ENCODE measurements around the gene RAB11FIP4. TPM values are rescaled to one million over a fixed set of nuclear protein-coding genes. Genes with fewer than 3 reads are reported as not detected.

RAB11FIP4 gene
- total RNA-seq, 1 donor from 2014 or later, result 10.2 TPM

DNA sequence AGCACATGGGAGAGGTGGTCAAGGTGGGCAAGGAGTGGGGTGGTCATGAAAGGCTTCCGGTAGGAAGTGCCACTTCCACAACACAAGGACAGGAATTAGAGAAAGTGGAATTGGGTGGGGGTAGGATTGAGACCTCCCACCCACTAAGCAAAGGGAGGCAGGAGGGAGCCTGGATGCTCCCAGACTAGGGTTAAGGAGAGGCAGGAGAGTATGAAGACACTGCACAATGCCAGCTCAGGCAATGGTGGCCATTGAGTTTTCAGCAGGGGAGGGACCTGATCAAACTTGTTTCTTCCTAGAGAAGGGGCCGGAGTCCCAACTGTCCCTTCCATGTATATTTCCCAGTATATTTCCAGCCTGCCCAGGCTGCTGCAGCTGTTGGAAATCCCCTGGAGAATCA, 3.1 kb upstream of the RAB11FIP4 start:
- Histone ChIP-seq H3K27me3 (peaks cover 45% of the 10 kb centered on the region), H3K36me3 (no peaks in the 10 kb centered on the region), H2AFZ (replicated peaks) (no peak overlapping the region), H3K4me3 (no peak overlapping the region), H3K4me1 (peaks cover 5% of the 10 kb centered on the region), H3K27ac (no peak overlapping the region), H3F3A (ENCODE audit: low read depth) (peaks cover 17% of the 10 kb centered on the region), H3K79me2 (ENCODE audit: low read depth) (no peaks in the 10 kb centered on the region), H3K9ac (no peak overlapping the region), H4K20me1 (ENCODE audit: low read depth) (peaks cover 23% of the 10 kb centered on the region), H3K4me2 (no peak overlapping the region), H3K9me3 (ENCODE audit: low read depth) (no peaks in the 10 kb centered on the region)
- peaks cover under 1% of the 10 kb centered on the region for H3K36me3 Mint-ChIP-seq
- H3K27me3 Mint-ChIP-seq (ENCODE audit: insufficient read depth, low read depth), result peaks cover 16% of the 10 kb centered on the region
- H3K4me3 Mint-ChIP-seq, result no peak overlapping the region
- H3K4me1 Mint-ChIP-seq, result peaks cover 15% of the 10 kb centered on the region
- no peak for DNase-seq (ENCODE audit: low spot score)
- no peaks in the 10 kb centered on the region for H3K9me3 Mint-ChIP-seq
- no peak overlapping the region for H3K27ac Mint-ChIP-seq
- TF ChIP-seq EZH2 (IDR thresholded peaks at IDR 0.05), result no peak
- no peak for TF ChIP-seq EZH2phosphoT487 (IDR thresholded peaks at IDR 0.05)
- TF ChIP-seq, protein P1, sequence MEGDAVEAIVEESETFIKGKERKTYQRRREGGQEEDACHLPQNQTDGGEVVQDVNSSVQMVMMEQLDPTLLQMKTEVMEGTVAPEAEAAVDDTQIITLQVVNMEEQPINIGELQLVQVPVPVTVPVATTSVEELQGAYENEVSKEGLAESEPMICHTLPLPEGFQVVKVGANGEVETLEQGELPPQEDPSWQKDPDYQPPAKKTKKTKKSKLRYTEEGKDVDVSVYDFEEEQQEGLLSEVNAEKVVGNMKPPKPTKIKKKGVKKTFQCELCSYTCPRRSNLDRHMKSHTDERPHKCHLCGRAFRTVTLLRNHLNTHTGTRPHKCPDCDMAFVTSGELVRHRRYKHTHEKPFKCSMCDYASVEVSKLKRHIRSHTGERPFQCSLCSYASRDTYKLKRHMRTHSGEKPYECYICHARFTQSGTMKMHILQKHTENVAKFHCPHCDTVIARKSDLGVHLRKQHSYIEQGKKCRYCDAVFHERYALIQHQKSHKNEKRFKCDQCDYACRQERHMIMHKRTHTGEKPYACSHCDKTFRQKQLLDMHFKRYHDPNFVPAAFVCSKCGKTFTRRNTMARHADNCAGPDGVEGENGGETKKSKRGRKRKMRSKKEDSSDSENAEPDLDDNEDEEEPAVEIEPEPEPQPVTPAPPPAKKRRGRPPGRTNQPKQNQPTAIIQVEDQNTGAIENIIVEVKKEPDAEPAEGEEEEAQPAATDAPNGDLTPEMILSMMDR (IDR thresholded peaks at IDR 0.05), result no peak

- Mint-ChIP-seq H3K4me1 (peaks cover 15% of the 10 kb centered on the region), H3K27me3 (ENCODE audit: insufficient read depth, low read depth) (peaks cover 21% of the 10 kb centered on the region), H3K36me3 (no peaks in the 10 kb centered on the region), H3K27ac (no peak overlapping the region), H3K9me3 (no peaks in the 10 kb centered on the region), H3K4me3 (peak overlapping the region; percentile 21)
- Histone ChIP-seq H3K4me3 (no peak overlapping the region), H3K9ac (no peak overlapping the region), H3K4me1 (peaks cover 5% of the 10 kb centered on the region), H3F3A (ENCODE audit: low read depth) (peaks cover 17% of the 10 kb centered on the region), H3K79me2 (ENCODE audit: low read depth) (no peaks in the 10 kb centered on the region), H2AFZ (replicated peaks) (no peak overlapping the region), H3K9me3 (ENCODE audit: low read depth) (no peaks in the 10 kb centered on the region), H3K27me3 (peaks cover 52% of the 10 kb centered on the region), H3K4me2 (no peak overlapping the region), H3K36me3 (no peaks in the 10 kb centered on the region), H4K20me1 (ENCODE audit: low read depth) (peaks cover 28% of the 10 kb centered on the region), H3K27ac (no peak overlapping the region)
- TF ChIP-seq, protein P1 (IDR thresholded peaks at IDR 0.05), result peak; percentile 84
- no peak for TF ChIP-seq EZH2 (IDR thresholded peaks at IDR 0.05)
- DNase-seq (ENCODE audit: low spot score), result peak; percentile 70
These were observed 2.5 kb upstream of the RAB11FIP4 start for GRCh38 chr17:31388770-31389656.

GRCh38 chr17:31389657-31390381, 1.7 kb upstream of the RAB11FIP4 start:
- Histone ChIP-seq H3K9ac (no peak overlapping the region), H3F3A (ENCODE audit: low read depth) (peaks cover 17% of the 10 kb centered on the region), H3K27me3 (peaks cover 57% of the 10 kb centered on the region), H3K4me2 (no peak overlapping the region), H3K27ac (no peak overlapping the region), H3K9me3 (ENCODE audit: low read depth) (no peaks in the 10 kb centered on the region), H3K4me1 (peaks cover 5% of the 10 kb centered on the region), H3K4me3 (no peak overlapping the region), H4K20me1 (ENCODE audit: low read depth) (peaks cover 28% of the 10 kb centered on the region), H3K36me3 (no peaks in the 10 kb centered on the region), H2AFZ (replicated peaks) (no peak overlapping the region), H3K79me2 (ENCODE audit: low read depth) (no peaks in the 10 kb centered on the region)
- DNase-seq (ENCODE audit: low spot score), result no peak
- peak overlapping the region; percentile 81 for H3K4me3 Mint-ChIP-seq
- no peaks in the 10 kb centered on the region for H3K36me3 Mint-ChIP-seq
- H3K4me1 Mint-ChIP-seq, result peaks cover 18% of the 10 kb centered on the region
- TF ChIP-seq, protein P1 (IDR thresholded peaks at IDR 0.05), result no peak
- no peak for TF ChIP-seq EZH2 (IDR thresholded peaks at IDR 0.05)
- H3K27me3 Mint-ChIP-seq (ENCODE audit: insufficient read depth, low read depth), result peaks cover 21% of the 10 kb centered on the region
- no peak overlapping the region for H3K27ac Mint-ChIP-seq
- no peaks in the 10 kb centered on the region for H3K9me3 Mint-ChIP-seq

Data from neural progenitor cell (in vitro differentiated cells).